GM21515 (cell line): ENCODE measurements around the gene DDX3X.
"Not testable (repeated sequence)": the region's sequence is repeated elsewhere in the genome, so short reads cannot be mapped to it uniquely, and the experiment has no call there.

Experiments
- ATAC-seq: cut with Tn5 transposase; IDR thresholded peaks from one replicate; pipeline ENCODE4 v1.9.1; 2021; ENCODE audit not compliant: unreplicated experiment

Gene DDX3X

DNA sequence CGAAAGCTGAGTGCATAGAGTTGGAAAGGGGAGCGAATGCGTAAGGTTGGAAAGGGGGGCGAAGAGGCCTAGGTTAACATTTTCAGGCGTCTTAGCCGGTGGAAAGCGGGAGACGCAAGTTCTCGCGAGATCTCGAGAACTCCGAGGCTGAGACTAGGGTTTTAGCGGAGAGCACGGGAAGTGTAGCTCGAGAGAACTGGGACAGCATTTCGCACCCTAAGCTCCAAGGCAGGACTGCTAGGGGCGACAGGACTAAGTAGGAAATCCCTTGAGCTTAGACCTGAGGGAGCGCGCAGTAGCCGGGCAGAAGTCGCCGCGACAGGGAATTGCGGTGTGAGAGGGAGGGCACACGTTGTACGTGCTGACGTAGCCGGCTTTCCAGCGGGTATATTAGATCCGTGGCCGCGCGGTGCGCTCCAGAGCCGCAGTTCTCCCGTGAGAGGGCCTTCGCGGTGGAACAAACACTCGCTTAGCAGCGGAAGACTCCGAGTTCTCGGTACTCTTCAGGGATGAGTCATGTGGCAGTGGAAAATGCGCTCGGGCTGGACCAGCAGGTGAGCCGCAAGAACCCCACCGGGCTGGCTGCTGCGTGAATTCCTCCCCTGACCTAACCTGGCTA lies at the start of gene DDX3X:
Gene DDX3X (plus strand): TSS at position 419 of the 619 bp plus-strand sequence. CDS start 91 bp downstream, at position 510.
- ATAC-seq: peak; percentile 50

DNA sequence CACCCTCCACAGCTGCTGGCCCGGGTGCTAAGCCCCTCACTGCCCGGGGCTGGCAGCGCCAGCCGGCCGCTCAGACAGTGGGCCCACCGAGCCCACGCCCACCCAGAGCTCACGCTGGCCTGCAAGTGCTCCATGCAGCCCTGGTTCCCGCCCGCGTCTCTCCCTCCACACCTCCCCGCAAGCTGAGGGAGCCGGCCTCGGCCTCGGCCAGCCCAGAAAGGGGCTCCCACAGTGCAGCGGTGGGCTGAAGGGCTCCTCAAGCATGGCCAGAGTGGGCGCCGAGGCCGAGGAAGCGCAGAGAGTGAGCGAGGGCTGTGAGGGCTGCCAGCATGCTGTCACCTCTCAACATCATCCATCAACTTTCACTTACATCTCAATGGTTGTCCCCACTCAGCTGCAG lies 48.0 kb upstream of the DDX3X start:
- ATAC-seq: not testable (repeated sequence)

DNA sequence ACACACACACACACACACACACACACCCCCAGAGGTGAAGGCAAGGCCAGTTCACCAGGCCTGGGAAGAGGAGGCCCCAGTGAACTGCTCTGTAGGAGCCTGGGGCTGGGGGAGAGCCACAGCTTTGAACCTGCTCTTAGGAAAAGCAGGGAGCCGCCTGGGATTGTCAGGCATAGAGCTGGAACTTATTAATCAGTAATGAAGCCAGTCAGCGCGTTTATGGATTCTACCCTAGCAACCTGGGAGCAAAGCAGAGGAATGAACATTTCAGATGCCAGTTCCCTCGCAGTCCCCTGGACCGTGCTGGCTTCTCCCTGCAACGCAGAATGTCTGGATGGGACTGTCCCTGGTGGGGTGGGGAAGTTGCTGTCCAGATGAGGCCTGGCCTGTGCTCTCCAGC lies 45.3 kb upstream of the DDX3X start:
- no peak for ATAC-seq

DNA sequence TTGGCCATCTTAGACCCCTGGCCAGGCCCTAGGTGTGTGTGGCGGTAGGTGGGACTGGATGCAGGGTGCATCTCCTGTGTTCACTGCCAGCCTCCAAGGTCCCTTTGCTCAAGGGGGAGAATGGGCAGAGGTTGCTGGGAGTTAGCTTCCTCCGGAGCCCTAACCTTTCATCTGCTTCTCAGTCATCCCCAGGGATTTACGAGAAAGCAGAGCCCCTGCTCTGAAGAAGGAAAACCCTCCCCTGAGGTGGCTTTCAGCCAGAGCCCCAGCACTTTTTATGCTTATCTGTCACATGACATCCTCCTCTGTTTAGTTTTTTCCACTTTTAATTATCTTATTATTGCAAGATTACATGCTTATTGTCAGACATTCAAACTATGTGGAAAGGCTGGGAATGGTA lies 44.9 kb upstream of the DDX3X start:
- no peak for ATAC-seq

DNA sequence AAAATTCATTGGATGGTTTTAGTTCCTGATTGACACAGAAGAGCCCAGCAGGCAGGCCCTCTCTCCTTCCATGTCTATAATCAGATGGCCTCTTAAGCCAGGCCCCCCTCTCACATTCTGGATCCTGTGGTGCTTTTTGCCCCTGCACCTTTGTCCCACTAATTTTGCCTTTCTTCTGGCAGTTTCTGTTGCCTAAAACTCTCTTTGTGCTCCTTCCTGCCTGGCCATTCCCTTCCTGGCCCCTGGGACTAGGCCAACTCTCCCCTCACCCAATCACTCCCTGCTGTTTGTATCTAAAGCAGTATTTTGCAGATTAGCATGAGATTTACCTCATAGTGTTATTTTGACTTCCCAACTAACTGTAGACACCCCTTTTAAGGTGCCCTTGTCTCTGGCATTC lies 42.7 kb upstream of the DDX3X start:
- ATAC-seq: no peak

DNA sequence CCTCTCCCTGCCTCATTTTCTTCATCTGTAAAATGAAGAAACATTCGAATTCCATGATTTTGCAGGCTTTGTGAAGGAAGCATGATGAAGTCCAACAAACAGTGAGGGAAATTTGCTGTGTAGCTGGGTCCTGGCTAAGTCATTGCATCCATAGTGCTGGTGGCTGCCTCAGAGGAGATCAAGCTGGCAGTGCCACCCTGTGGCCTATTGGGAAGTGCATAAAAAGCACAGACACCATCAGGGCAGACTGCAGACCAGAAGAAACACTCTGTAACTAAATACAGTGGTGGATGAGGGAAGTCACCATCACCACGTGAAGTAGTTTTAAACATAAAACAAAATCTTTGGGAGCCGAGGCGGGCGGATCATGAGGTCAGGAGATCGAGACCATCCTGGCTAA lies 40.7 kb upstream of the DDX3X start:
- ATAC-seq: no peak

DNA sequence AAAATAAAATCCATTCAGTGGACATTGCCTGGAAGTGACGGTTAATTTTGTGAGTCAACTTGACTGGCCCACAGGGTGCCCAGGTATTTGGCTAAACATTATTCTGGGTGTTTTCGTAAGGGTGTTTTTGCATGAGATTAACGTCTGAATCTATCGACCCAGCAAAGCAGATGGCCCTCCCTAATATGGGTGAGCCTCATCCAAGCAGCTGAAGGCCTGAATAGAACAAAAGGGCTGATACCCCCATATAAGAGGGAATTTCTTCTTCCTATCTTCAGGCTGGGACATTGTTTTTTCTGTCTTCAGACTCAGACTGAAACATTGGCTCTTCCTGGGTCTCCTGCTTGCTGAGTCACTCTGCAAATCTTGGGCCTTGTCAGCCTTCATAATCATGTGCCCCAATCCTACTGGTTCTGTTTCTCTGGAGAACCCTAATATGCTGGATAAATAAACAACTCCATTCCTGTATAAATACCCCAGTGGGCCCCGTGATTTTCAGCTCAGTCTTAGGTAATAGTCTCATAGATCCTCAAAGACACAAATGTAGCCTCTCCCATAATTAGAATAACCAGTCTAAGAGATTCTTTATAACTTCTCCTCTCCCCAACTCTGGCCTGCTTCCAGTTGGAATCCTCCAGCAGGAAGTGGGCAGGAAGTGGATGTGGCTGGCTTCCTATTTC lies 33.1 kb upstream of the DDX3X start:
- no peak for ATAC-seq

DNA sequence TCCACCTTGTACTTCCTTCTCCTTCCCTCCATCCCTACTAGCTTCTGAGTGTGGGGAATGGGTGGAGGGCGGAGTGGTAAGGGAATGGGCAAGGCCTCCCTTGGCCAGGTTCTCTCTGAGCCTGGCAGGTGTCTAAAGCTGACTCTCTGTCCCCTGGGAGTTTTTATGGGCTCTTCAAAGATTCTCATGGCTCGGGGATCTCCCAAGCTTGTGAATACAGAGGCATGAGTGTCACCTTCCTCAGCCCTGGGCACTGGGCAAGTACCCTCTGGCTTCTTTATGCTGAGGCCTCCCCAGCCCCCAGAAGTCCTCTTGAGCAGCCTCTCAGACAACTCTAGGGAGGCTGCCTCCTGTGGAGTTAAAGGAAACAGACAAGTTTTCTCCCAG lies 32.5 kb upstream of the DDX3X start:
- no peak for ATAC-seq

DNA sequence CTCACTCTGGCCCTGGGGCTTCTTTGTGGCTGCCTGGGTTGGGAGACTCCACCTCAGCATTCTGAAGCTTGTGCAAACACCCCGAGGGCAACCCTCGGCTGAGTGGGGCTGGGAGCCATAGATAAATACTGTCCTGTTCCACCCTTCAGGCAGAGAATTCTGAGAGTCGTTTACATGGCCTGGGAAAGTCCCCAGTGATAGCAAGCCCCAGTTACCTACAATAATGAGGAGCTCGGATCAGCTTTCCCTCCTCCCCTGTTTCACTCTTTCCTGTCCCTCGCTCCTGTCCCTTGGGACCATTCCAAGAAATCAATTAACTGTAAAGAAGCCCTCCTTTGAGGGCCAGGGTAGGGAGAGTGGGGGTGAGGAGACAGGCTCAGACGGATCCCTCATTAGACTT lies 31.6 kb upstream of the DDX3X start:
- no peak for ATAC-seq

DNA sequence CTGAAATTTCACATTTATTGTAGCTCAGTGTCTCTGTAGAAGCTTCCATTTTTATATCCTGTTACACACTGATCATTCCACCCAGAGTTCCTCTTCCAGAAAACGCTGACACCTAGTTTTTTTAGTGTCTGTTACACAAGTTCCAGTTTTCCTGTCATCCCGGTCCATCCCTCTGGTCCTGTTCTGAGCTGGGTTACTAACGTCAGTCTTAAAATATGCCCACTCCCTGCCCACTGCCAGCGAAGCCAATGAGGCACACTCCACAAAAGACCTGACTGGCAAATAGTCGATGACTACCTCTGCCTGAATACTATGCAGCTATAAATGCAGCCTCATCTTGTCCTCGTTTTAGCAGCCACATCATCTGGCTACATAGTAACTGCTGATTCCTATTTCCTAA lies 30.9 kb upstream of the DDX3X start:
- no peak for ATAC-seq

DNA sequence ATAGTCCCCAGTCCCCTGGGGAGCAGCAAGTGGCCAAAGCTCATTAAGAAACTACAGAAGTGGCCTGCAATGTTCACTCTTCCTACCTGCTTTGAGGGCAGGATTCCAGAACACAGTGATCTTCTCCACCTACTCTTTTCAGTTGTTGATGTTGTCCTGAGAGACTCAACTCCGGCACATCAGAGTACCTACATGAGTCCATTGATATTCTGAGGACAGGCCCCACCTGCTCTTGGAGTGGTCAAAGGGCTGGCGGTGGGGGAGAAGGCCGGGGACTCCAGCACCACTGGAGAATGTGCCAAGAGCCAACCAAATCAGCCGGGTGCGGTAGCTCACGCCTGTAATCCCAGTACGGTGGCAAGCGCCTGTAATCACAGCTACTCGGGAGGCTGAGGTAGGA lies 29.8 kb upstream of the DDX3X start:
- ATAC-seq: no peak

DNA sequence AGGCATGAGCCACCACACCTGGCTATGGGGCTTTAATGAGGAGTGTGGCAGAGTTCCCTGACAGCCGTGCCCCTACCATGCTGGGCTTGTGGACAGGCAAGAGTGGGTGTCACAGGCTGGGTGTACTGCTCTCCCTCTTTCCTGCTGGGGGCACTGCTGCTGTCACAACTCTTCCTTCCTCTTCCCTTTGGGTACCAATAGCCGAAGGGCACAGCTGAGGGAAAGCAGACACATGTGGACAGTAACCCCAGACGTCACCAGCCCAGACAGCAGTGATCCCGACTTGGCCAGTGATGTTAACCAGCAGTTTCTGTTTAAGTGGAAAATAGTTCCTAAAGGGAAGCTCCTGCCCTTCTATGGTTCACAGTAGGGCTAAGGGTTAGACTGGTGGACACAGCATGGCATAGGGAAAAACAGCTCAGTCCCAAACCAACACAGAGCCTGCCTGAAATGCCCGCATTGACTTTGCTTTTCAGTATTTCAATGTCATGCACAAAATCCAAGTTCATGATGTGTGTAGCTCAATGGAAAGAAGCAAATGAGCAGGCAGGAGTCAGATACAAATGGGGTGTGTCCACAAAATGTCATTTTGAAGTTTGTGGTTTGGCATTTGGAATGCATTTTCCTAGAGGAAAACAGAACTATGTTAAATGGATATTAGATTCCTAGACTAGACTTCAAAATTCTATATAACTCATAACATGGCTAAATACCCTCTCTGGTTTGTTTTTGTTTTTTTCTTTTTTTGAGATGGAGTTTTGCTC lies 24.9 kb upstream of the DDX3X start:
- ATAC-seq: no peak

DNA sequence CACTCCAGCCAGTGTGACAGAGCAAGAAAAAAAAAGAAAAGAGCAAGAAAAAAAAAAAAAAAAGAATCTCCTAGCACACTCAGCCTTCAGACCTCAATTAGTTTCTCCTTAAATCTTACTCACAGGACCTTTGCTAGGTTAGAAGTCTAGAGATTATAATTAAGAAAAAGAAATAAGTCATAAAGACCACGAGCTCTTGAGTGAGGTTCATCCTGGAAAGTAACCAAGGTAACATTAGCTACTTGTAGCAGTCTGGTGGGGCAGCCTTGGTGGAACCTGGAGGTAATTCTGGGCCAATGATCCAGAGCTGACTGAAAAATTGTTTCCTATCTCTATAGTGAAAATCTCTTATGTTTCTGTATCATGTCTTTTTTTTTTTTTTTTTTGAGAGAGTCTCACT lies 21.2 kb upstream of the DDX3X start:
- ATAC-seq: no peak

DNA sequence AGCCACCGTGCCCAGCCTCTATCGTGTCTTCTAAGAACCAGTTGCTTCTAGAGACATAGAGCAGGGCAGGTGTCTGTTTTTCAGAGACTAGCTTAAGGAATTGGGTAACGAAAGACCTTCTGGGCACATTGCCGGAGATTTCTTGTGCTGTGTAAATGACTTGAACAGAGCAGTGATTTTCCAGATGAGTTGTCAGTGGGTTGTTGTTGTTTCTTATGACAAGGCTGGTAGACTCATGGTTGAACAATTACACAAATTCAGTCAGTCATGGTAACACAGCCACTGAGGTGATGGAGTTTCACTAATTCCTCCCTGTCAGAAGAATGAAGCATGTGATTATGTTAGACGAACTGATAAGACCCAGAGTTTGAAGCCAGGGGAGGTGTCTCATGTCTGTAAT lies 20.5 kb upstream of the DDX3X start:
- no peak for ATAC-seq

DNA sequence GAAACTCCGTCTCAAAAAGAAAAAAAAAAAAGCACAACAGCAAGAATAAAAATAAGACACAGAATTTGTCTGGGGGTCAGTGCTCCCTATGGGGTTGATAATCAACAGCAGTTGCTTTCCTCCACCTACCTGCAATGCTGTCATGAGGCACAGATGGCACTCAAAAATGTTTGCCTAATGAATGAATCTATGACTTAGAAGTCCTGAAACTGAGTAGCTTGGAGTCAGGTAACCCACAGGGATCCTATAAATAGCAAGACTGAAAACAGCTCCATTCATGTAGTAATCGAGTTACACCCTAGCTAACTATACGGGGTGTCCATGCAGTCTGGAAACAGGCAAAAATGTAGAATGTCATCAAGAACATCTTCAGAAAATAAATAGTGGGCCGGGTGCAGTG lies 19.8 kb upstream of the DDX3X start:
- ATAC-seq: no peak

DNA sequence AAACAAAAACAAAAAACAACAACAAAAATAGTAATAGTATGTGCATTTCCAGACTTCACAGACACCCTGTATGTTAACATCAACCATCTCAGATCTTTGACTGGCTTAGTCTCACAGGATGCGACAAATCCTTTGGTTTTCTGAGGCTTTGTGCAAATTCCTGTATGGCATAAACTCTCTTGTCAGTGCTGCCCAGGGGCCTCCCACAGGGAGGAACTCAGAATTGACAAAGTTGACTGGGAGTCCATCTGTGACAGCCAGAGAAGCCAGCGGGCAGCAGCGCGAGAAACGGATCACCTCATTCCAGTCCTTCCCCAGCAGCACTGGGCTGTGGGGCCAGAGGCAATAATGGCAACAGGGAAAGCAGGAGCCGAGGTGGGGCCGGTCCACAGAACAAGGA lies 19.1 kb upstream of the DDX3X start:
- ATAC-seq: no peak

DNA sequence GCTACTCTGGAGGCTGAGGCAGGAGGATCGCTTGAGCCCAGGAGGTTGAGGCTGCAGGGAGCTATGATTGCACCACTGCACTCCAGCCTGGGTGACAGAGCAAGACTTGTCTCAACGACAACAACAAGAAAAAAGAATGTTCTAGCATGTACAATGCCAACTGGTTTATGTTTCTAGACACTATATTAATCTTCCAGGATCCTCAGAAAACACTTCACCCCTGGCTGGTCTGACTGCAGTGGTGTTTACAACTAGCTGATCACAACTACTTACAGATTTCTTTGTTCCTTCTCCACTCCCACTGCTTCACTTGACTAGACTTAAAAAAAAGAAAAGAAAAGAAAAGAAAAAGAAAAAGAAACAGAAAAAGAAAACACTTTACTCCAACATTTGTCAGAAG lies 17.7 kb upstream of the DDX3X start:
- ATAC-seq: not testable (repeated sequence)

DNA sequence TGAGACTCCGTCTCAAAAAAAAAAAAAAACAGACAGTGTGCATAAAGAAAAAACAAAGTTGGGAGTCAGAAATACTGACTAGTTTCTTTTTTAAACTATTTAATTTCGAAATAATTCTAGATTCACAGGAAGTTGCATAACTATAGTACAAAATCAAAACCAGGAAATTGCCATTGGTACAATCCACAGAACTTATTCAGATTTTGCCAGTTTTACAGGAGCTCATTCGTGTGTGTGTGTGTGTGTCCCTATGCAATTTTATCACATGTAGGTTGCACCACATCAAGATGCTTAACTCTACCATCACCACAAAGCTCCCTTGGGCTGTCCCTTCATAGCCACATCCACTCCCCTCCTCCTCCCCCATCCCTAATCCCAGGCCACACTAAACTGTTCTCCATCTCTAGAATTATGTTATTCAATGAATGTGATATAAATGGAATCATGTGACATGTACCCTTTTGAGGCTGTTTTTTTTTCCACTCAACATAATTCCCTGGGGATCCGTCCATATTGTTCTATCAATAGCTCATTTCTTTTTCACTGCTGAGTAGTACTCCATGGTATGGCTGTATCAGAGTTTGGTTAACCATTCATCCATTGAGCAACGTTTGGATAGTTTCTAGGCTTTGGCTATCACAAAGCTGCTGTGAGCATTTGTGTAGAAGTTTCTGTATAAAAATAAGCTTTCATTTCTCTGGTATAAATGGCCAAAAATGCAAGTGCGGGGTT lies 16.3 kb upstream of the DDX3X start:
- ATAC-seq: no peak

DNA sequence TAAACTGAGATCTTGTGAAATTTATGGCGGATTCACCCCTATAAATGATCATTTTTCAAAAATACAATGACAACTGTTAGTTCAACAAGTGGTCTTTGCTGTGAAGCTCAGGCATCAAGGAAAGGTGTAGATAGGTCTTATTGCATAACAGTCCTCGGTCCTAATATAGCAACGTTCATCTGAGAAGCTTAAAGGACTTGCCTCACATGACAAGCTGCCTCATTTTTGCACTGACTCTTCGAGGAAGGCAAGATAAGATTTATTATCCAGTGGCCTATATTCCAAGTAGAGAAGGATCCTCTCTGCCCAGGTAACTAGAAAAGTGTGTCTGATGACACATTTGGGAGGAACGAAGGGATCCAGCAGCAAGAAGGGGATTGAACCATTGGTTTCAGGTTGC lies 13.6 kb upstream of the DDX3X start:
- ATAC-seq: no peak

DNA sequence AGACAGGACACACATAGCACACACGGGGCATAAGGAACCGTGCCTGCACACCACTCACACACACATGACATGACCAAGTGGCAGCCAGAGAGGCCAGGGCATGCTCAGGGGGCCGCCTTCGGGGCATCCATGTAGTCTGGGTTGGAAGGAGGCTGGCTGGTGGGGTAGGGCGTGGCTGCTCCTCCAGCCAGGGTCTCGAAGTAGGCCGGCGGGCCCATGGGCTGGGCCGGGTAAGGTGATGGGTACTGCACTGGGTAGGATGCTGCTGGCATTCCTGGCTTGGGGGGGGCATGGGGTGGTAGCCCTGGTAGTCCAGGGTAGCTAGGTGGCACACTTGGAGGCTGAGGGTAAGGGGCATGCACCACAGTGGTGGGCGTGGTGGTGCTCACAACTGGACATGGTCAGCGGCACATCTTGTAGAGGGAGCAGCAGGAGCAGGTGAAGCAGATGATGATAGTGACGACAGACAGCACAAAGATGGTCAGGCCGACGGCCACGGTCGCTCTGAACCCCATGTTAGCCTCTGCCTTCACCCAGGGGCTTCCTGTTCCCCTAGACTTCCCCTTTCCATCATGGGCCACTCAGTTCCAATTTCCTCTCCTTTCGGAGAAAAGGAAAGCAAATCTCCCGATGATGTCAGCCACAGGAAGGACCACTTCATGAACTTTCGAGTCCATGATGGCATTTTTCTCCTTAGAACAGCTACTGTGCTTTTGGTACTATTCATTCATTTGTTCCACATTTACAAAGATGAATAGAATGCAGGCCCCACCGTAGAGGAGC lies 10.9 kb upstream of the DDX3X start:
- no peak for ATAC-seq

DNA sequence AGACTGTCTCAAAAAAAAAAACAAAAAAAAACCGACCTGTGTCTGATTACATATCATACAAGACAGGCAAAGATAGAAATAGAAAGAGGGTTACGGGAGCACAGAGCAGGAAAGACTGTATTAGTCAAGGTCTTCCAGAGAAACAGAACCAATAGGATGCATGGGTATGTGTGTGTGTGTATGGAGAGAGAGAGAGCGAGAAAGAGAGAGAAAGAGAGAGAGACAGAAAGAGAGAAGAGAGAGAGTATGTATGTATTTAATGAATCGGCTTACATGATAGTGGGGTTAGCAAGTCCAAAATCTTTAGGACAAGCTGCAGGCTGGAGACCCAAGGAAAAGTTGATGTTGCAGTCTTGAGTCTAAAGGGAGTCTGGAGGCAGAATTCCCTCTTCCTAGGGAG lies 7.5 kb upstream of the DDX3X start:
- ATAC-seq: no peak
